ENCODE data around the gene ESR2.

DNA sequence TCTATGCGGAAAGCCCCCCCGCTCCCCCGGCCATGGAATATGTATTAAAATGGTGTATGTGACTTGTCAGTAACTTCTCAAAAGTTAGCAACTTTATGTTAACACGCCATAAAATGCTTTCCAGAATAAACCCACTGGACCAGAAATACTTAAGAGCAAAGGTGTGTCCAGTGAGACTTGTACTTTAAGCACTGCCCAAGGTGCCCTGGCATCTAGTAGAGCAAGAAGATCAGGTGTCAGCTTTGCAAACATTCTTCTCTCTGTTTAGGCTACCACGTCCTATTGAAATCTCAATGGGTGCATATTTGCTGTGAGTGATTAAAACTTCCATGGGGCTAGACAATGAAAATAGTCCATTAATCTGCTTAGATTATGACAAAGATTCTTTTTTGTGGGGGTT, 201.2 kb downstream of the ESR2 start:
- TF ChIP-seq, protein P1, sequence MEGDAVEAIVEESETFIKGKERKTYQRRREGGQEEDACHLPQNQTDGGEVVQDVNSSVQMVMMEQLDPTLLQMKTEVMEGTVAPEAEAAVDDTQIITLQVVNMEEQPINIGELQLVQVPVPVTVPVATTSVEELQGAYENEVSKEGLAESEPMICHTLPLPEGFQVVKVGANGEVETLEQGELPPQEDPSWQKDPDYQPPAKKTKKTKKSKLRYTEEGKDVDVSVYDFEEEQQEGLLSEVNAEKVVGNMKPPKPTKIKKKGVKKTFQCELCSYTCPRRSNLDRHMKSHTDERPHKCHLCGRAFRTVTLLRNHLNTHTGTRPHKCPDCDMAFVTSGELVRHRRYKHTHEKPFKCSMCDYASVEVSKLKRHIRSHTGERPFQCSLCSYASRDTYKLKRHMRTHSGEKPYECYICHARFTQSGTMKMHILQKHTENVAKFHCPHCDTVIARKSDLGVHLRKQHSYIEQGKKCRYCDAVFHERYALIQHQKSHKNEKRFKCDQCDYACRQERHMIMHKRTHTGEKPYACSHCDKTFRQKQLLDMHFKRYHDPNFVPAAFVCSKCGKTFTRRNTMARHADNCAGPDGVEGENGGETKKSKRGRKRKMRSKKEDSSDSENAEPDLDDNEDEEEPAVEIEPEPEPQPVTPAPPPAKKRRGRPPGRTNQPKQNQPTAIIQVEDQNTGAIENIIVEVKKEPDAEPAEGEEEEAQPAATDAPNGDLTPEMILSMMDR (IDR thresholded peaks at IDR 0.05), result no peak
- peak in 1 of 2 donors; percentile 43 for TF ChIP-seq POLR2A (IDR thresholded peaks at IDR 0.05)
